Hippocampal formation (tissue), 2 donors: Measurements from ENCODE around the gene MATCAP1.

Experiments used
- DNase-seq, 2 donors: peaks; one replicate each; lab custom pipeline; 2025; lab: John Stamatoyannopoulos, UW

Gene MATCAP1

DNA sequence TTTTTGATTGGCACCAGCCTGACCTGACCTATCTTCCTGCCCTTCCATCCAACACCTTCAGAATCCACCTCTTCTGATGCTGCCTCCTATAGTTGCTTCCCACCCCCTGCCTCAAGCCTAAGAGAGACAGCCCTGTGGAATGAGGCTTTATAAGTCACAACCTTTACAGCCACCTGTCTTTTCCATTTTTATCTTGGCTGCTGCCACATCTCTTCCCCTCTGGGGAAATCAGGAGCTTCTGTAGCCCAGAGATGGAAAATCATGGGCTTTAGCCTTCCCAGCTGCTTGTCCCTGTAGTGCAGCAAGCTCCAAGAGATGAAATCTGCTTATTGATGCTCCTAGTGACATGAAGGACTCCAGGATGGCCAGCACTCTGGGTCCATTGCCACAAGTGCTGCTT lies 55.3 kb downstream of the MATCAP1 start:
- DNase-seq: no peak
